WTC11 (cell line): ENCODE data around the gene SH3GL2. TPM values are rescaled to one million over a fixed set of nuclear protein-coding genes. Genes with fewer than 3 reads are reported as not detected.

Experiments used
- ATAC-seq: fragments of 200-7000 bp; cut with Tn5 transposase; 2 replicates; pipeline ENCODE4 v1.10.0; 2021; ENCODE audit warnings: mild to moderate bottlenecking, moderate library complexity
- CTCF ChIA-PET: fragments of 300-600 bp; sonication (Branson Sonifier 250); formaldehyde crosslinking; loops from one replicate; lab custom pipeline; 2021; ENCODE audit warnings: antibody characterized with exemption; lab: Charles Lee
- POLR2A ChIA-PET: fragments of 350-600 bp; sonication (Branson Sonifier 250); formaldehyde crosslinking; loops from one replicate; lab custom pipeline; 2021; ENCODE audit warnings: antibody characterized with exemption; lab: Charles Lee
- DNase-seq: peaks from one replicate; pipeline ENCODE4 v3.0.0; 2021; ENCODE audit warnings: low spot score
- H3K27ac Mint-ChIP-seq: 2 replicates; pipeline ENCODE4 v1.8.0; 2021; ENCODE audit warnings: mixed read lengths
- H3K27me3 Mint-ChIP-seq: 2 replicates; pipeline ENCODE4 v1.8.0; 2021; ENCODE audit warnings: low read depth, mild to moderate bottlenecking, moderate library complexity, mixed read lengths
- H3K36me3 Mint-ChIP-seq: 2 replicates; pipeline ENCODE4 v1.8.0; 2021; ENCODE audit warnings: mixed read lengths
- H3K4me1 Mint-ChIP-seq: 2 replicates; pipeline ENCODE4 v1.8.0; 2022; ENCODE audit warnings: mixed read lengths
- H3K4me3 Mint-ChIP-seq: 2 replicates; pipeline ENCODE4 v1.8.0; 2021; ENCODE audit warnings: mild to moderate bottlenecking, moderate library complexity, mixed read lengths
- H3K9me3 Mint-ChIP-seq: 2 replicates; pipeline ENCODE4 v1.8.0; 2021; ENCODE audit warnings: mixed read lengths
- ATF2 ChIP-seq: sonication (generic); formaldehyde crosslinking; IDR thresholded peaks from 2 replicates; pipeline ENCODE4 v1.8.1; 2022; ENCODE audit warnings: low read depth, missing genetic modification reagents, borderline replicate concordance
- CREM ChIP-seq: sonication (generic); formaldehyde crosslinking; IDR thresholded peaks from 2 replicates; pipeline ENCODE4 v1.8.1; 2022; ENCODE audit warnings: mild to moderate bottlenecking, missing genetic modification reagents, moderate library complexity
- E2F5 ChIP-seq: sonication (generic); formaldehyde crosslinking; IDR thresholded peaks from 2 replicates; pipeline ENCODE4 v1.8.1; 2022; ENCODE audit warnings: mild to moderate bottlenecking, moderate library complexity, missing genetic modification reagents
- FOXJ3 ChIP-seq: sonication (generic); formaldehyde crosslinking; IDR thresholded peaks from 2 replicates; pipeline ENCODE4 v1.9.0; 2021; ENCODE audit warnings: missing genetic modification reagents, mild to moderate bottlenecking, borderline replicate concordance
- FOXP1 ChIP-seq: sonication (generic); formaldehyde crosslinking; IDR thresholded peaks from 2 replicates; pipeline ENCODE4 v1.8.0; 2022; ENCODE audit warnings: missing genetic modification reagents, mild to moderate bottlenecking, moderate library complexity, borderline replicate concordance
- GTF2I ChIP-seq: fragments of 250-450 bp; sonication (Bioruptor Pico); conservative IDR thresholded peaks from 2 replicates; pipeline ENCODE4 v1.4.0; 2021; ENCODE audit warnings: mild to moderate bottlenecking
- HMGA2 ChIP-seq: fragments of 250-450 bp; sonication (Bioruptor Pico); IDR thresholded peaks from 2 replicates; pipeline ENCODE4 v1.4.0; 2021; ENCODE audit warnings: mild to moderate bottlenecking, moderate library complexity
- HMGXB4 ChIP-seq: sonication (generic); formaldehyde crosslinking; IDR thresholded peaks from 2 replicates; pipeline ENCODE4 v1.8.1; 2023; ENCODE audit warnings: mild to moderate bottlenecking, moderate library complexity, missing genetic modification reagents
- IRF1 ChIP-seq: sonication (generic); formaldehyde crosslinking; IDR thresholded peaks from 2 replicates; pipeline ENCODE4 v1.8.0; 2023; ENCODE audit warnings: missing genetic modification reagents
- MXD4 ChIP-seq: fragments of 250-450 bp; sonication (Bioruptor Pico); IDR thresholded peaks from 2 replicates; pipeline ENCODE4 v1.8.0; 2021; ENCODE audit warnings: mild to moderate bottlenecking, moderate library complexity, borderline replicate concordance
- NFATC4 ChIP-seq: fragments of 250-450 bp; sonication (Bioruptor Pico); IDR thresholded peaks from 2 replicates; pipeline ENCODE4 v1.9.0; 2021; ENCODE audit warnings: mild to moderate bottlenecking
- NR3C1 ChIP-seq: sonication (generic); formaldehyde crosslinking; conservative IDR thresholded peaks from 2 replicates; pipeline ENCODE4 v1.8.1; 2023; ENCODE audit warnings: low read depth, mild to moderate bottlenecking, missing genetic modification reagents
- PREB ChIP-seq: sonication (generic); formaldehyde crosslinking; IDR thresholded peaks from 2 replicates; pipeline ENCODE4 v1.8.1; 2022; ENCODE audit warnings: mild to moderate bottlenecking, missing genetic modification reagents, moderate library complexity, borderline replicate concordance
- RORB ChIP-seq: fragments of 250-450 bp; sonication (Bioruptor Pico); IDR thresholded peaks from 2 replicates; pipeline ENCODE4 v1.9.0; 2021; ENCODE audit warnings: mild to moderate bottlenecking
- SMAD4 ChIP-seq: sonication (generic); formaldehyde crosslinking; IDR thresholded peaks from 2 replicates; pipeline ENCODE4 v1.8.0; 2022; ENCODE audit warnings: mild to moderate bottlenecking, missing genetic modification reagents
- SOX15 ChIP-seq: fragments of 250-450 bp; sonication (Bioruptor Pico); IDR thresholded peaks from 2 replicates; pipeline ENCODE4 v1.9.0; 2021; ENCODE audit warnings: mild to moderate bottlenecking
- USF1 ChIP-seq: sonication (generic); formaldehyde crosslinking; IDR thresholded peaks from 2 replicates; pipeline ENCODE4 v1.8.0; 2022; ENCODE audit warnings: mild to moderate bottlenecking, missing genetic modification reagents
- ZBTB21 ChIP-seq: sonication (generic); formaldehyde crosslinking; IDR thresholded peaks from 2 replicates; pipeline ENCODE4 v1.8.1; 2023; ENCODE audit warnings: mild to moderate bottlenecking, missing genetic modification reagents, borderline replicate concordance
- ZNF281 ChIP-seq: sonication (generic); formaldehyde crosslinking; IDR thresholded peaks from 2 replicates; pipeline ENCODE4 v1.8.0; 2023; ENCODE audit warnings: mild to moderate bottlenecking, missing genetic modification reagents
- ZNF512 ChIP-seq: sonication (generic); formaldehyde crosslinking; IDR thresholded peaks from 2 replicates; pipeline ENCODE4 v1.8.1; 2022; ENCODE audit warnings: missing genetic modification reagents, borderline replicate concordance
- ZNF671 ChIP-seq: fragments of 250-450 bp; sonication (Bioruptor Pico); IDR thresholded peaks from 2 replicates; pipeline ENCODE4 v1.8.0; 2021; ENCODE audit warnings: mild to moderate bottlenecking
- total RNA-seq: library from RNA; stranded (reverse); gene quantifications from 3 replicates; pipeline ENCODE4 v1.2.3, GENCODE V29; 2021

The SH3GL2 gene
- total RNA-seq, 1 experiment from 2014 or later: 4.2 TPM

- TF ChIP-seq CREM (no peak), IRF1 (no peak), HMGA2 (CRISPR knock-in tag) (no peak), MXD4 (CRISPR knock-in tag) (no peak), USF1 (CRISPR knock-in tag) (no peak), RORB (no peak), ZBTB21 (CRISPR knock-in tag) (no peak), SMAD4 (CRISPR knock-in tag) (no peak)
Observed at GRCh38 chr9:17775656-17776055, 196.8 kb downstream of the SH3GL2 start (continued).

GRCh38 chr9:17776735-17777134, 197.9 kb downstream of the SH3GL2 start:
- no peak for DNase-seq
- POLR2A ChIA-PET: no interaction called here
- Mint-ChIP-seq H3K27me3 (no peaks in the 10 kb centered on the region), H3K36me3 (no peaks in the 10 kb centered on the region), H3K4me3 (no peak overlapping the region), H3K27ac (no peak overlapping the region), H3K9me3 (0 out of 2 replicates have a peak, but pooled peaks cover 7% of the 10 kb centered on the region), H3K4me1 (no peaks in the 10 kb centered on the region)
- ATAC-seq: no peak
- CTCF ChIA-PET: interaction anchor here (0.7 kb wide), 1 partner anchor 34 kb away, joined by 4 read pairs; no protein-coding TSS in a partner anchor
- TF ChIP-seq GTF2I (CRISPR knock-in tag): no peak
- no peak for TF ChIP-seq E2F5
- no peak for TF ChIP-seq RORB
- no peak for TF ChIP-seq FOXJ3
- no peak for TF ChIP-seq ZNF281 (CRISPR knock-in tag)
- no peak for TF ChIP-seq PREB (CRISPR knock-in tag)
- no peak for TF ChIP-seq ZNF671
- TF ChIP-seq HMGXB4: no peak
- TF ChIP-seq FOXP1 (CRISPR knock-in tag): no peak
- no peak for TF ChIP-seq IRF1
- no peak for TF ChIP-seq SOX15 (CRISPR knock-in tag)
- no peak for TF ChIP-seq NR3C1
- no peak for TF ChIP-seq USF1 (CRISPR knock-in tag)
- no peak for TF ChIP-seq ZNF512
- TF ChIP-seq NFATC4: no peak
- no peak for TF ChIP-seq ATF2 (CRISPR knock-in tag)
